Activated CD4-positive, alpha-beta T cell treated with anti-CD3 and anti-CD28 coated beads for 36 hours (primary cell): ENCODE results near the gene PDE3B. TPM values are rescaled to one million over a fixed set of nuclear protein-coding genes. Genes with fewer than 3 reads are reported as not detected.
"Not testable (repeated sequence)": the region's sequence is repeated elsewhere in the genome, so short reads cannot be mapped to it uniquely, and the experiment has no call there.

Source experiments
- ATAC-seq: fragments of 200-7000 bp; cut with Tn5 transposase; one replicate; pipeline ENCODE4 v1.10.0; 2021; ENCODE audit warnings: mild to moderate bottlenecking, moderate library complexity
- CTCF ChIA-PET: fragments of 350-600 bp; sonication (Branson Sonifier 250); formaldehyde crosslinking; loops from one replicate; lab custom pipeline; 2021; ENCODE audit warnings: antibody characterized with exemption; lab: Charles Lee
- POLR2A ChIA-PET: fragments of 350-600 bp; sonication (Branson Sonifier 250); formaldehyde crosslinking; loops from one replicate; lab custom pipeline; 2021; ENCODE audit warnings: antibody characterized with exemption, inconsistent platforms; lab: Charles Lee
- DNase-seq: peaks from one replicate; pipeline ENCODE4 v3.0.0-alpha.2; 2020
- H3K27ac Mint-ChIP-seq: one replicate; pipeline ENCODE4 v1.8.0; 2021; ENCODE audit warnings: mixed read lengths
- H3K27me3 Mint-ChIP-seq: one replicate; pipeline ENCODE4 v1.8.0; 2021; ENCODE audit warnings: mixed read lengths
- H3K36me3 Mint-ChIP-seq: one replicate; pipeline ENCODE4 v1.8.0; 2021; ENCODE audit warnings: low read depth, mixed read lengths
- H3K4me1 Mint-ChIP-seq: one replicate; pipeline ENCODE4 v1.8.0; 2021; ENCODE audit warnings: mixed read lengths
- H3K4me3 Mint-ChIP-seq: one replicate; pipeline ENCODE4 v1.8.0; 2021; ENCODE audit warnings: mild to moderate bottlenecking, moderate library complexity, mixed read lengths
- H3K9me3 Mint-ChIP-seq: one replicate; pipeline ENCODE4 v1.8.0; 2021; ENCODE audit warnings: low read depth, mixed read lengths
- intact Hi-C, 2 experiments: fragments of 100-400 bp; cut with DNase I in 1 of 2; cut with micrococcal nuclease in 1 of 2; formaldehyde crosslinking; loops; one replicate each; pipeline versions ENCODE4 v1.14.2 to v1.15.1; 2022 to 2024; cut with DNase I, micrococcal nuclease
- total RNA-seq, 2 experiments: library from RNA; stranded (reverse); gene quantifications; one replicate each; pipeline ENCODE4 v1.2.3, GENCODE V29; 2021

Gene PDE3B
- total RNA-seq, 2 experiments from 2014 or later, result 24.7 to 25.8 TPM

DNA sequence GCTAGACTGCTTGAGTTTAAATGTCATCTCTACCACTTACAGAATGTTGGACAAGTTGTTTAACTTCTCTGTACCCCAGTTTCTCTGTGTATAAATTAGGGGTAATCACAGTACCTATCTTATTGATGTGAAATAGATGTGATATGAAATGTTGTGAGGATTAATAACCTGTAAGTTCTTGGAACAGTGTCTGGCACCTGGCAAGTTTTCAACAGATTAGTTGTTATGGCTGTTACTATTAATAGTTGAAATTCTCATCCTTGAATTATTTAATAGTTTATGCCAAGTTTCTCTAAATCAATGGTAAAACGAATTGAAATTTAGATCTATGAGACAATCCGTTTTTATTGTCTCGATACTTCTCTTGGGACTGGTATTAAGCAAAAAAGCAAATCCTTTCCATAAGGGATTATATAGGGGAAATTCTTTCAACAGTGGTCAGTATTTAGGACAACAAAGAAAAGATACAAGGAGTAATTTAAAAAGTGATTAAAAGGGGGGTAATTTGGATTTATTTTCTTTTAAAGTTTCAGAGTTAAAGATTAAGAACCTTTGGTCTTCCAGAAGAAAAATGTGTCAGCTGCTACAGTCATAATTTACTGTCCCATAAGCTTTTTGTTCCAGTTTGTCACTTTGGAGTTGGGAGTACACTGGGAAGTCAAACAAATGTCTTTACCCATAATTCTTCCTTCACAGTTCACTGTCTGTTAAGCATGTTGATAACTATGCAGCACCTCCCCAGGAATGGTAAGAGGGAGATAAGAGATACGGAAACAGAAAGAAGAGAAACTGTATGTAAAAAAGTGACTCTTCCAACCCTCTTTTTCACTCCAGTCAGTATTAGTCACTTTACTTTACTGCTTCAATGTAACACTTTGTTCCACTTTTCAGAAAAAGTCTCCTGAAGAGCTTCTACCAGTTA, 13.2 kb downstream of the PDE3B start:
- intact Hi-C loops, result no loop called here
- H3K9me3 Mint-ChIP-seq, result peaks cover 4% of the 10 kb centered on the region
- no peaks in the 10 kb centered on the region for H3K27me3 Mint-ChIP-seq
- H3K36me3 Mint-ChIP-seq, result peaks cover 58% of the 10 kb centered on the region
- peak overlapping the region; percentile 47 for H3K27ac Mint-ChIP-seq
- no peak overlapping the region for H3K4me3 Mint-ChIP-seq
- CTCF ChIA-PET, result interaction anchor here (0.7 to 2.2 kb wide), 5 partner anchors 11 to 249 kb away, joined by 3 to 10 read pairs (median 3); no protein-coding TSS in a partner anchor
- no peak for DNase-seq
- peaks cover 41% of the 10 kb centered on the region for H3K4me1 Mint-ChIP-seq
- POLR2A ChIA-PET, result interaction anchor here (1.5 kb wide), 1 partner anchor 12 kb away, joined by 3 read pairs; no protein-coding TSS in a partner anchor
- peak; percentile 81 for ATAC-seq

DNA sequence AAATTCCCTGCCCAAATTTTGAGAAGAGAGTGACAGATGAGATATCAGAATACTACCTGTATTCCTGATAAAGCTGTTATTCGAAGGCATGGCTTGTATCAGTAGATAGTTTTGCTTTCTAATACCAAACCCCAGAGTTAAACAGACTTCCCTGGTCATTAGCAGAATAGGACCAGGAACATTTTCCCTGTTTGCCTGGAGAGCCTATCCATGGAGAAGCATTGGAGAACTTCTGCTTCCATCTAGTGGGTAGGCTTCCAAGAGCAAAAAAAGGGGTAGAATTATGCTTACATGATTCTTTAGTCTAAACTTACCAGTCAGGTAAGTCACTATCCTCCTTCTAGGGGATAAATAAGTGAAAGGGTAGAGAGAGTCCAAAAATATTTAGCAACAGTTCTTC, 14.2 kb downstream of the PDE3B start:
- ATAC-seq, result no peak
- H3K4me1 Mint-ChIP-seq, result peaks cover 33% of the 10 kb centered on the region
- peaks cover 63% of the 10 kb centered on the region for H3K36me3 Mint-ChIP-seq
- peaks cover 4% of the 10 kb centered on the region for H3K9me3 Mint-ChIP-seq
- H3K27me3 Mint-ChIP-seq, result no peaks in the 10 kb centered on the region
- POLR2A ChIA-PET, result no interaction called here
- intact Hi-C loops, result no loop called here
- DNase-seq, result no peak
- CTCF ChIA-PET, result interaction anchor here (0.6 to 2.2 kb wide), 4 partner anchors 12 to 248 kb away, joined by 3 to 10 read pairs (median 3); no protein-coding TSS in a partner anchor
- H3K4me3 Mint-ChIP-seq, result no peak overlapping the region
- H3K27ac Mint-ChIP-seq, result no peak overlapping the region

DNA sequence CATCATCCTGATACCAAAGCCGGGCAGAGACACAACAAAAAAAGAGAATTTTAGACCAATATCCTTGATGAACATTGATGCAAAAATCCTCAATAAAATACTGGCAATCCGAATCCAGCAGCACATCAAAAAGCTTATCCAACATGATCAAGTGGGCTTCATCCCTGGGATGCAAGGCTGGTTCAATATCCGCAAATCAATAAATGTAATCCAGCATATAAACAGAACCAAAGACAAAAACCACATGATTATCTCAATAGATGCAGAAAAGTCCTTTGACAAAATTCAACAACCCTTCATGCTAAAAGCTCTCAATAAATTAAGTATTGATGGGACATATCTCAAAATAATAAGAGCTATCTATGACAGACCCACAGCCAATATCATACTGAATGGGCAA, 21.3 kb downstream of the PDE3B start:
- H3K4me3 Mint-ChIP-seq, H3K27ac Mint-ChIP-seq, ATAC-seq, POLR2A ChIA-PET, H3K27me3 Mint-ChIP-seq, DNase-seq, intact Hi-C loops: not testable (repeated sequence)
- Mint-ChIP-seq H3K36me3 (peaks cover 37% of the 10 kb centered on the region), H3K4me1 (peaks cover 11% of the 10 kb centered on the region), H3K9me3 (peaks cover 14% of the 10 kb centered on the region)
- CTCF ChIA-PET, result interaction anchor here (1.7 kb wide), 1 partner anchor 23 kb away, joined by 3 read pairs; no protein-coding TSS in a partner anchor

DNA sequence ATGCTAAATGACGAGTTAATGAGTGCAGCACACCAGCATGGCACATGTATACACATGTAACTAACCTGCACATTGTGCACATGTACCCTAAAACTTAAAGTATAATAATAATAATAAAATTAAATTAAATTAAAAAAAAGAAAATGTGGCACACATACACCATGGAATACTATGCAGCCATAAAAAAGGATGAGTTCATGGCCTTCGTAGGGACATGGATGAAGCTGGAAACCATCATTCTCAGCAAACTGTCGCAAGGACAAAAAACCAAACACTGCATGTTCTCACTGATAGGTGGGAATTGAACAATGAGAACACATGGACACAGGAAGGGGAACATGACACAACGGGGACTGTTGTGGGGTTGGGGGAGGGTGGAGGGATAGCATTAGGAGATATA, 23.7 kb downstream of the PDE3B start:
- H3K27ac Mint-ChIP-seq, POLR2A ChIA-PET, H3K27me3 Mint-ChIP-seq, H3K4me3 Mint-ChIP-seq, DNase-seq, CTCF ChIA-PET, ATAC-seq, intact Hi-C loops: not testable (repeated sequence)
- Mint-ChIP-seq H3K36me3 (peaks cover 24% of the 10 kb centered on the region), H3K9me3 (peaks cover 11% of the 10 kb centered on the region), H3K4me1 (peaks cover 26% of the 10 kb centered on the region)

DNA sequence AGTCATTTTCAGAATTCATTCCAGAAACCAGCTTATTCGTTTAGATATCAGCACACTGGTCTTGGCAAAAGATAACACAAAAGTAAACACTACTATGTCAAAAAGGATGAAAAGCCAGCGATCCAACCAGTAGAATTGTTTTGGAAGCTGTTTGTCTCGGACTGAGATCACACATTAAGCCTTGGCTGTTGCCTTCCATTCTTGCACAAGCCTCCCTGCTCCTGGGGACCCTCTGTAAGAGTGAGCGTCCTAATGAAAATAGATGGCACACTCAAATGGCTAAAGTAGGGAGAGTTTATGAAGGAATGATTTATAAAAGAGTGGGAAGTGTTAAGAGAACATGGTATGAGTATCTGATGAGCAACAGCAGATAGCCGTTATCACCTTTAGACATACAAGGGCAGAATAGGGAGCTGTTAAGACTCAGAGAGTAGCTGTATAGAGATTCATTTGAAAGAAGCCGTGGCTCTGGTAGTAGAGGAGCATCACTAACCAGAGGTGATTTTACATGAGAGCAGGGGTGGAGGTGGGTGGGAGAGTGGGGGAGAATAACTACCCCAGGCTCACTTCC, 25.2 kb downstream of the PDE3B start:
- POLR2A ChIA-PET, result no interaction called here
- DNase-seq (no peak), ATAC-seq (no peak)
- CTCF ChIA-PET, result interaction anchor here (1.2 kb wide), 1 partner anchor 235 kb away, joined by 4 read pairs; no protein-coding TSS in a partner anchor
- H3K27ac Mint-ChIP-seq, result no peak overlapping the region
- no peaks in the 10 kb centered on the region for H3K27me3 Mint-ChIP-seq
- H3K4me3 Mint-ChIP-seq, result no peak overlapping the region
- intact Hi-C loops, result no loop called here
- peaks cover 33% of the 10 kb centered on the region for H3K36me3 Mint-ChIP-seq
- peaks cover 38% of the 10 kb centered on the region for H3K4me1 Mint-ChIP-seq
- H3K9me3 Mint-ChIP-seq, result peaks cover 9% of the 10 kb centered on the region

DNA sequence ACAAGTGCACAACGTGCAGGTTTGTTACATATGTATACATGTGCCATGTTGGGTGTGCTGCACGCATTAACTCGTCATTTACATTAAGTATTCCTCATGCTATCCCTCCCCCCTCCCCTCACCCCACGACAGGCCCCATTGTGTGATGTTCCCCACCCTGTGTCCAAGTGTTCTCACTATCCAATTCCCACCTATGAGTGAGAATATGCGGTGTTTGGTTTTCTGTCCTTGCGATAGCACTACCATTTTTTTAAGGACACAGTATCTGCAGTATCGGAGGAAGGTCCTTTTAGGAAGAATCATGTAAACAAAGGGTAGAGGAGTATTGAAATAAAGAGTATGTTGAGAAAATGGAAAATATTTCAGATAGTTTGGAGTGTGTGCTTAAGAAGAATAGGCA, 25.9 kb downstream of the PDE3B start:
- Mint-ChIP-seq H3K4me1 (peaks cover 44% of the 10 kb centered on the region), H3K4me3 (no peak overlapping the region), H3K27ac (no peak overlapping the region), H3K36me3 (peaks cover 35% of the 10 kb centered on the region), H3K27me3 (no peaks in the 10 kb centered on the region), H3K9me3 (peaks cover 2% of the 10 kb centered on the region)
- CTCF ChIA-PET, result no interaction called here
- POLR2A ChIA-PET, result no interaction called here
- ATAC-seq, result no peak
- no peak for DNase-seq
- intact Hi-C loops, result no loop called here

DNA sequence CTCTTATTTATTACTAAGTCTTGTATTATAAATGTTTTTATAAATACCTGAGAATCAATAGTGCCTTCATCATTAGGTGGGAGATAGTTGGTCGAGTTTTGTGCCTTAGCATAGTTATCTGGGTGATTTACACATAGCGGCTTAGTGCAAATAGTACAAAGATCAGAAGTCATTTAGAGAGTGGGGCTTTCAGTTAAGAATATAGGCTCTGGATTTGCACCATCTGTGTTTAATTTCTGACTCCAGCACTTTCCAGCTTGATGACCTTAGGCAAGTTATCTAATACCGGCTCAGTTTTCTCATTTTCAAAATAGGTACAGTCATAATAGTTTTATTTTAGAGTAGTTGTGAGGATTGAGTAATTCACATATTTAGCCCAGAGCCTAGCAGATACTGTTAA, 26.4 kb downstream of the PDE3B start:
- peaks cover 37% of the 10 kb centered on the region for H3K36me3 Mint-ChIP-seq

GRCh38 chr11:14672635-14673034, 29.0 kb downstream of the PDE3B start:
- peaks cover 55% of the 10 kb centered on the region for H3K4me1 Mint-ChIP-seq
- peaks cover 45% of the 10 kb centered on the region for H3K36me3 Mint-ChIP-seq
- H3K4me3 Mint-ChIP-seq, result no peak overlapping the region
- DNase-seq (no peak), ATAC-seq (peak; percentile 81)
- ChIA-PET POLR2A (no interaction called here), CTCF (interaction anchor here (0.6 to 1.4 kb wide), 3 partner anchors 10 to 28 kb away, joined by 3 to 4 read pairs (median 3); no protein-coding TSS in a partner anchor)
- intact Hi-C loops, result no loop called here
- peaks cover 2% of the 10 kb centered on the region for H3K9me3 Mint-ChIP-seq
- H3K27ac Mint-ChIP-seq, result peak overlapping the region; percentile 43
- H3K27me3 Mint-ChIP-seq, result no peaks in the 10 kb centered on the region

More for the DNA sequence above, 26.4 kb downstream of the PDE3B start:
- ChIA-PET CTCF (no interaction called here), POLR2A (no interaction called here)
- Mint-ChIP-seq H3K27ac (peak overlapping the region; percentile 14), H3K4me1 (peaks cover 45% of the 10 kb centered on the region), H3K9me3 (peaks cover 2% of the 10 kb centered on the region), H3K27me3 (no peaks in the 10 kb centered on the region), H3K4me3 (no peak overlapping the region)
- intact Hi-C loops, result no loop called here
- no peak for DNase-seq
- ATAC-seq, result no peak

DNA sequence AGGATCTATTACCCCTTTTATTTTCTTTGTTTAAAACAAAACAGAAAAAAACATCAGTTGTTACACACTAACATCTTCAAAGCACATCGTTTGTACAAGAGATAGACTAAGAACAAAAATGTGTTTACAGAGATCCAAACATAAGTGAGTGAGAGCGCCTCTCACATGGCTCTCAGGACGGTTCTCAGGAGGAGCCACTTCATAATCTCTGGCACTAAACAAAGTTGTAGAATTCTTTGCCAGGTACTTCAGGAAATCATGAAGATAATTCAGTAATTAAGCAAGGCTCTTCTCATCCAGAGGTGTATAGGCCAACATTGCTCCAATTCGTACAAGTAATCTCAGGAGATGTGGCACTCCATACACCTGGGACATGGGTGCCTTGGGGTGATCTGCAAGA, 29.8 kb downstream of the PDE3B start:
- Mint-ChIP-seq H3K36me3 (peaks cover 53% of the 10 kb centered on the region), H3K4me3 (no peak overlapping the region), H3K4me1 (peaks cover 57% of the 10 kb centered on the region), H3K27ac (peak overlapping the region; percentile 55), H3K27me3 (no peaks in the 10 kb centered on the region), H3K9me3 (peaks cover 4% of the 10 kb centered on the region)
- ChIA-PET POLR2A (no interaction called here), CTCF (interaction anchor here (0.7 kb wide), 1 partner anchor 8 kb away, joined by 3 read pairs; no protein-coding TSS in a partner anchor)
- ATAC-seq (no peak), DNase-seq (no peak)
- intact Hi-C loops, result no loop called here

DNA sequence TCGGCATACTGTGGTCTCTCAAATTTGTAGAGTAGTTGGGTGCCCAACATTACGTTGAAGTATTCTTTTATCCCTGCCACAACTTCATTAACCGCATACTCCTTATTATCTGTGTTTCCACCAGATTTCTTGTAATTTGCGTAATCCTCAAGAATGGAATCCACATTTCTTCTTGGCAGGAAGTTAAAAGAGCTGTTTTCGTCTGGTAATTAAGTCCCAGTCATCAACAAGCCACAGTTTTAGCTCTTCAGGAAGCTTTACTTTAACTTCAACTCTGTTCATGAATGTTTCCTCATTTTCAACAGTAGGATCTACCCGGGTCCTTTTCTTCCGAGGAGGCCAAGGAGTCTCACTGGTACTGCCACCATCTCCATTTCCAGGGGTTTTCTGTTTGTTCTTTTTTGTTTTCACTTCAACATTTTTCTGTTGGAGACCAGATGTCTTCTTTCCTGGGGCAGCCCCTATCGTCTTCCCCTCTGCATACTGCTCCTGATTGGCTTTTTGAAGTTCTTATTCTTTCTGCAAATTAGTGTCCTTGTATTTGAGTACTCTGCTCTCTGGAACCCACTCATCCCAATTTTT, 30.3 kb downstream of the PDE3B start:
- CTCF ChIA-PET, result interaction anchor here (0.7 kb wide), 1 partner anchor 8 kb away, joined by 3 read pairs; no protein-coding TSS in a partner anchor
- peaks cover 54% of the 10 kb centered on the region for H3K4me1 Mint-ChIP-seq

GRCh38 chr11:14676068-14676467, 32.5 kb downstream of the PDE3B start:
- POLR2A ChIA-PET, result no interaction called here
- intact Hi-C loops, result no loop called here
- H3K9me3 Mint-ChIP-seq, result peaks cover 12% of the 10 kb centered on the region
- no peaks in the 10 kb centered on the region for H3K27me3 Mint-ChIP-seq
- CTCF ChIA-PET, result no interaction called here
- H3K4me1 Mint-ChIP-seq, result peaks cover 46% of the 10 kb centered on the region
- DNase-seq, result no peak
- no peak for ATAC-seq
- no peak overlapping the region for H3K27ac Mint-ChIP-seq
- no peak overlapping the region for H3K4me3 Mint-ChIP-seq
- peaks cover 57% of the 10 kb centered on the region for H3K36me3 Mint-ChIP-seq

More for the DNA sequence above, 30.3 kb downstream of the PDE3B start:
- ATAC-seq (no peak), DNase-seq (no peak)
- intact Hi-C loops, result no loop called here
- Mint-ChIP-seq H3K36me3 (peaks cover 51% of the 10 kb centered on the region), H3K27ac (peak overlapping the region; percentile 55), H3K9me3 (peaks cover 5% of the 10 kb centered on the region), H3K27me3 (no peaks in the 10 kb centered on the region), H3K4me3 (no peak overlapping the region)
- POLR2A ChIA-PET, result no interaction called here
